GM19240 (cell line): ENCODE measurements around the gene COX7C.

ENCODE experiments used
- DNase-seq: peaks from one replicate; pipeline ENCODE4 v3.0.0; 2011; ENCODE audit warnings: low spot score; ENCODE audit not compliant: insufficient read length

COX7C gene

DNA sequence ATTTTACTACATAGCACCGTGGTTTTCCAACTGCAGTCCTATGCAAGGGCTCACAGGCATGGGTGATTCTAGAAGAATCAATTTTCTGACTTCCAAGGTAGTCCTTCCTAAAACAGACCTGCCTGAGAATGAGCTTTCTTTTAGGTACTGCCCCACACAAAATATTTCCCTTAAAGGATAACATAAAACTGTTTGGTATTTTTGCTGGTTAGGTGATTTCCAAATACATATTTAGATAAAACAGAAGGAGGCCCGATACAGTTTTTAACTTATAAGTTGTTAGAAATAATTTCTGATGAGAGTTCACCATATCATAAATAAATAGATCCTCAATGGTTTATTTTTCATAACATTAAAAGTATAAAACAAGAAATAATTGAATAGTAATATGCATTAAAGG, 46.4 kb downstream of the COX7C start:
- DNase-seq, result no peak

DNA sequence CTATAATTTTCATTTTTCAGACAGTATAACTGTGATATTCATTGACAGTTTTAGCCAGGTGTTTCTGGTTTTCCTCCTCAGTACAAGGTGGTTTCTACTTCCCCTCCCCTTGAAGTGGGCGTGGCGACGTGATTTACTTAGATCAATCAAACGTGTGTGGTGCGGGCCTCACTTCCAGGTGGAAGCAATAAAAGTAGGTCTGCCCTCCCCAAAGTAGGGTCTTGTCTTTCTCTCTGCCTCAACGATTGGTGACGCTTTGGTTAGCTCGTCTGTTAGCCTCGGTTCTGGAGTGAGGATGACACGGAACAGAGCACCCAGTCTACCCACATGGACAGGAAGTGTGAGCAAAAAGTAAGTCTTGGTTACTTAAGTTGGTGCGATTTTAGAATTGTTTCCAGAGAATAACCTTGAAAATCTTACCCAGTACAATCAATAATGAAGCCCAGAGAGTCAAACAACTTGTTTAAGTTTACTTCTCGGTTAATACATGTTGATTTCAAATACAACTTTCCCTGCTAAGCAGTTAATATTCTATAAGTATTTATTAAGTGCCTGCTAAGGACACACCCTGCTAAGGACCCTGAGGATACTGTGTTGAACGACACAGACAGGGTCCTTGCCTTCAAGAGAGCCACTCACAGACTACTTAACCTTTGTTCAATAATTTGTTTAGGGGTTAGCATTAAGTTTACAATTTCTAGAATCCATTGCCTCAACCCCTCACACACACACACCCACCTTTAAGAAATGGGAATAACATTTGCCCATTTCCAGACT, 48.4 kb downstream of the COX7C start:
- no peak for DNase-seq

DNA sequence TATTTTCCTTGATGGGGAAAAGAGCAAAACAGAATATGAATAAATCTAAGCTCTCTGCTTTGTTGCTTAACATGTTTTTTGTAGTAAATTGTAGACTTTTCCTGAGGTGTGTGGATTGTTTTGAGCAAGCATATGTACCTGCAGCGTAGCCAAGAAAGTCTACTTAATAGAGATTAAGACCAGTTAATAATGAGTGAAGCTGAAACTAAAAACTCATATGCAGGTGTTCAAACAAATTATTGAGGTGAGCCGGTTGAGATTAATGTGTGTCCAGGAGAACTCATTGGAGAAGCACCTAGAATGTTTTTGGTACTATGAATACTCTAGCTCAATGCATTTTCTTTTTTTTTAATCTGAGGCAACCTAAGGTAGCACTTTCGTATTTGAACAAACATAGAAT, 49.2 kb downstream of the COX7C start:
- DNase-seq, result no peak
